Naive B cell (primary cell): ENCODE data around the gene TRIM40. TPM values are rescaled to one million over a fixed set of nuclear protein-coding genes. Genes with fewer than 3 reads are reported as not detected.

Source experiments
- ATAC-seq, 2 donors: fragments of 150-1000 bp; cut with Tn5 transposase; 2 replicates each; pipeline ENCODE4 v1.10.0; 2021; ENCODE audit warnings: low read depth in 2 of 2, mild to moderate bottlenecking in 2 of 2, moderate library complexity in 2 of 2
- DNase-seq: peaks from one replicate; pipeline ENCODE4 v3.0.0; 2022
- H3K27ac Mint-ChIP-seq, 6 donors: one replicate each; pipeline ENCODE4 v1.8.0; 2020 to 2022; ENCODE audit warnings: mild to moderate bottlenecking in 6 of 6, mixed read lengths in 6 of 6, moderate library complexity in 5 of 6, inconsistent platforms in 2 of 6
- H3K27me3 Mint-ChIP-seq, 3 donors: one replicate each; pipeline ENCODE4 v1.8.0; 2021 to 2022; ENCODE audit warnings: mixed read lengths in 3 of 3, mild to moderate bottlenecking in 1 of 3
- H3K36me3 Mint-ChIP-seq, 2 donors: one replicate each; pipeline ENCODE4 v1.8.0; 2020 to 2022; ENCODE audit warnings: mixed read lengths in 2 of 2, inconsistent platforms in 1 of 2, mild to moderate bottlenecking in 1 of 2
- H3K4me1 Mint-ChIP-seq, 3 donors: one replicate each; pipeline ENCODE4 v1.8.0; 2020 to 2022; ENCODE audit warnings: mixed read lengths in 3 of 3, inconsistent platforms in 1 of 3, mild to moderate bottlenecking in 1 of 3, moderate library complexity in 1 of 3
- H3K4me3 Mint-ChIP-seq, 8 donors: one replicate each; pipeline ENCODE4 v1.8.0; 2020 to 2022; ENCODE audit warnings: mild to moderate bottlenecking in 8 of 8, mixed read lengths in 8 of 8, moderate library complexity in 8 of 8, inconsistent platforms in 2 of 8
- H3K9me3 Mint-ChIP-seq, 7 donors: one replicate each; pipeline ENCODE4 v1.8.0; 2020 to 2022; ENCODE audit warnings: mixed read lengths in 7 of 7, mild to moderate bottlenecking in 5 of 7, inconsistent platforms in 2 of 7, moderate library complexity in 1 of 7
- polyA plus RNA-seq, 6 donors: library from polyadenylated mRNA; unstranded; fragments of 300-500 nt; fragmentation: Illumina TruSeq; gene quantifications; one replicate each; pipeline ENCODE4 v1.2.3, GENCODE V29; 2021; ENCODE audit warnings: low read depth in 6 of 6

Gene TRIM40, protein sequence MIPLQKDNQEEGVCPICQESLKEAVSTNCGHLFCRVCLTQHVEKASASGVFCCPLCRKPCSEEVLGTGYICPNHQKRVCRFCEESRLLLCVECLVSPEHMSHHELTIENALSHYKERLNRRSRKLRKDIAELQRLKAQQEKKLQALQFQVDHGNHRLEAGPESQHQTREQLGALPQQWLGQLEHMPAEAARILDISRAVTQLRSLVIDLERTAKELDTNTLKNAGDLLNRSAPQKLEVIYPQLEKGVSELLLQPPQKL
- not detected for polyA plus RNA-seq

- Mint-ChIP-seq H3K27ac (peak within 1 kb of the TSS in 1 of 6 donors; percentile 8), H3K9me3 (no peaks in the 10 kb centered on the region), H3K4me1 (peaks cover 4 to 5% (median 4%) of the 10 kb centered on the region in 3 donors), H3K4me3 (no peak within 1 kb of the TSS), H3K36me3 (no peaks in the 10 kb centered on the region), H3K27me3 (peaks cover 48 to 66% (median 55%) of the 10 kb centered on the region in 3 donors)
- DNase-seq: no peak
- ATAC-seq: no peak
These were observed at the start of gene TRIM40 for GRCh38 chr6:30135757-30136156. TSS of gene TRIM40 (plus strand) at chr6:30136140. CDS start at chr6:30137037, 897 bp downstream.

DNA sequence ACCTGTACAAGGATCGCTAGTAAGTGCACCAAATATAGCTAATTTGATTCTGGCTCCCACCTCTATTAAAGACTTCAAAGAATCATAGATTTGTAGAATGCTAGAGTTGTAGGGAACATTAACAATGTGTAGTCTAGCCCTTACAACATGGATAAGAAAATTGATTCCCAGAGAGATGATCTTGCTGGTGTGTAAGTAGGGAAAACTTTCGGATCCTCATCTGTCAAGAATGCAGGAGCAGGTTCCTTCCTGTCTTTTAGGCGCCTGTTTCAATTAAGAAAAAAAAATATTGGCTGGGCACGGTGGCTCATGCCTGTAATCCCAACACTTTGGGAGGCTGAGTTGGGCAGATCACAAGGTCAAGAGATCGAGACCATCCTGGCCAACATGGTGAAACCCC lies 48.1 kb upstream of the TRIM40 start:
- peaks cover 0 to 9% of the 10 kb centered on the region in 2 donors for H3K36me3 Mint-ChIP-seq
- peaks cover 52 to 72% (median 61%) of the 10 kb centered on the region in 3 donors for H3K27me3 Mint-ChIP-seq
- H3K4me3 Mint-ChIP-seq: no peak overlapping the region
- ATAC-seq (no peak), DNase-seq (no peak)
- H3K9me3 Mint-ChIP-seq: peaks cover 0 to 10% (median 2%) of the 10 kb centered on the region in 7 donors
- no peak overlapping the region for H3K27ac Mint-ChIP-seq
- H3K4me1 Mint-ChIP-seq: no peaks in the 10 kb centered on the region

GRCh38 chr6:30091577-30092381 lies 44.2 kb upstream of the TRIM40 start:
- Mint-ChIP-seq H3K4me3 (no peak overlapping the region), H3K4me1 (no peaks in the 10 kb centered on the region), H3K36me3 (peaks cover 0 to 9% of the 10 kb centered on the region in 2 donors), H3K9me3 (peaks cover 0 to 4% (median 1%) of the 10 kb centered on the region in 7 donors), H3K27me3 (peaks cover 76 to 89% (median 87%) of the 10 kb centered on the region in 3 donors), H3K27ac (no peak overlapping the region)
- DNase-seq (no peak), ATAC-seq (no peak)

- Mint-ChIP-seq H3K4me3 (no peak overlapping the region), H3K36me3 (peaks cover 0 to 9% of the 10 kb centered on the region in 2 donors), H3K27me3 (peaks cover 76 to 89% (median 87%) of the 10 kb centered on the region in 3 donors), H3K9me3 (peaks cover 0 to 1% (median 0%) of the 10 kb centered on the region in 7 donors), H3K27ac (no peak overlapping the region), H3K4me1 (peaks cover 0 to 4% (median 0%) of the 10 kb centered on the region in 3 donors)
- no peak for DNase-seq
- ATAC-seq: no peak
These were observed 42.9 kb upstream of the TRIM40 start for GRCh38 chr6:30092852-30093543.

DNA sequence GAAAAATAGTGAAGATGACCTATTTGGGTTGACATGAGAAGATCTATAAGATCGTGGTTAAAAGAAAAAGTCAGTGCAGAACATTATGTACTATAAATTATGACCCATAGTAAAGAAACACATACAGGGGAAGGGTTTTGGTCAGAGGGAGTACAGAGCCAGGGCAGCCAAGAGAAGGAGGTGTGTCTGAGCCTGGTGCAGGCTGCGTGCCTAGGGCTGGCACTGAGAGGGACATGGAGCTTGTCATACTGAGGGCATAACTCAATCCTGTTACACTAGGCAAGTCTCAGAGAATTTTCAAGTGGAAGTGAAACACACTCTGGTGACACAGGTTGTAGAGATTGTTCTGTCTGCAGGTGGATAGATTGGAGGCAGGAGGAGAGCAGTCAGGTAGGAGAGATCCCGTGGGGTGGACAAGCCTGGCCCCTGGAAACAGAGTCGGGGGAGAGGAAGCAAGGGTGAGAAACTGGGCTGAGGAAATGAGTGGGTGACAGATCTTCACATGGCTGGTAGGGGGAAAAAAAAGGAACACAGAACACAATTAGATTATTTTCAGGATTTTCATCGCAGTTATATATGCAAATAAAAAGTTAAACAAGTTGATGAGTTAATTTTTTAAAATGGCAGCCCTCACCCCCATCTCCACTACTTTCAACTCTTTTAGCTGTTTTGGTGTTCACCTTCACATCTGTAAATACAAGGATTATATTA lies 41.8 kb upstream of the TRIM40 start:
- no peak for ATAC-seq
- DNase-seq: no peak
- Mint-ChIP-seq H3K27me3 (peaks cover 81 to 92% (median 89%) of the 10 kb centered on the region in 3 donors), H3K4me1 (peaks cover 0 to 7% (median 5%) of the 10 kb centered on the region in 3 donors), H3K27ac (no peak overlapping the region), H3K4me3 (no peak overlapping the region), H3K36me3 (peaks cover 0 to 9% of the 10 kb centered on the region in 2 donors), H3K9me3 (peaks cover 0 to 1% (median 0%) of the 10 kb centered on the region in 7 donors)

GRCh38 chr6:30096829-30097228 lies 39.1 kb upstream of the TRIM40 start:
- no peaks in the 10 kb centered on the region for H3K36me3 Mint-ChIP-seq

GRCh38 chr6:30097902-30098768 lies 37.8 kb upstream of the TRIM40 start:
- Mint-ChIP-seq H3K9me3 (peaks cover 0 to 5% (median 0%) of the 10 kb centered on the region in 7 donors), H3K36me3 (no peaks in the 10 kb centered on the region), H3K4me3 (no peak overlapping the region), H3K4me1 (peaks cover 28 to 32% (median 30%) of the 10 kb centered on the region in 3 donors), H3K27me3 (peaks cover 77 to 83% (median 79%) of the 10 kb centered on the region in 3 donors), H3K27ac (no peak overlapping the region)
- ATAC-seq: peak; percentile 56 to 60
- DNase-seq: no peak

More at GRCh38 chr6:30096829-30097228, 39.1 kb upstream of the TRIM40 start:
- DNase-seq (no peak), ATAC-seq (no peak)
- no peak overlapping the region for H3K4me3 Mint-ChIP-seq
- H3K9me3 Mint-ChIP-seq: peaks cover 0 to 5% (median 0%) of the 10 kb centered on the region in 7 donors
- H3K27ac Mint-ChIP-seq: no peak overlapping the region
- peaks cover 82 to 95% (median 92%) of the 10 kb centered on the region in 3 donors for H3K27me3 Mint-ChIP-seq
- H3K4me1 Mint-ChIP-seq: peaks cover 18 to 24% (median 20%) of the 10 kb centered on the region in 3 donors

GRCh38 chr6:30100154-30100553 lies 35.8 kb upstream of the TRIM40 start:
- Mint-ChIP-seq H3K9me3 (peaks cover 0 to 5% (median 0%) of the 10 kb centered on the region in 7 donors), H3K27me3 (peaks cover 68 to 77% (median 70%) of the 10 kb centered on the region in 3 donors), H3K36me3 (no peaks in the 10 kb centered on the region), H3K4me3 (peak overlapping the region; percentile 23 to 85 (median 72)), H3K27ac (peak overlapping the region in 2 of 6 donors; percentile 39 to 80), H3K4me1 (peaks cover 35 to 39% (median 36%) of the 10 kb centered on the region in 3 donors)
- ATAC-seq: no peak
- no peak for DNase-seq

- DNase-seq (no peak), ATAC-seq (peak in 1 of 2 donors; percentile 15)
- H3K27me3 Mint-ChIP-seq: peaks cover 63 to 72% (median 66%) of the 10 kb centered on the region in 3 donors
- H3K9me3 Mint-ChIP-seq: peaks cover 0 to 5% (median 0%) of the 10 kb centered on the region in 7 donors
- peaks cover 35 to 39% (median 36%) of the 10 kb centered on the region in 3 donors for H3K4me1 Mint-ChIP-seq
- peak overlapping the region in 2 of 6 donors; percentile 39 to 80 for H3K27ac Mint-ChIP-seq
- peak overlapping the region; percentile 73 to 96 (median 87) for H3K4me3 Mint-ChIP-seq
- no peaks in the 10 kb centered on the region for H3K36me3 Mint-ChIP-seq
These were observed 35.1 kb upstream of the TRIM40 start for GRCh38 chr6:30100585-30101443.

- Mint-ChIP-seq H3K27ac (peak overlapping the region in 2 of 6 donors; percentile 79 to 88), H3K4me3 (peak overlapping the region; percentile 73 to 96 (median 87)), H3K27me3 (peaks cover 60 to 75% (median 63%) of the 10 kb centered on the region in 3 donors), H3K36me3 (no peaks in the 10 kb centered on the region), H3K9me3 (peaks cover 0 to 5% (median 0%) of the 10 kb centered on the region in 7 donors), H3K4me1 (peaks cover 35 to 39% (median 36%) of the 10 kb centered on the region in 3 donors)
- peak in 1 of 2 donors; percentile 12 for ATAC-seq
- peak; percentile 29 for DNase-seq
These were observed 34.2 kb upstream of the TRIM40 start for GRCh38 chr6:30101444-30102413.
